H9 (cell line): ENCODE data around the gene ENKD1. TPM values are rescaled to one million over a fixed set of nuclear protein-coding genes. Genes with fewer than 3 reads are reported as not detected.

Experiments
- DNase-seq: peaks from one replicate; pipeline ENCODE4 v3.0.0-alpha.2; 2017
- H2AFZ ChIP-seq: one replicate; pipeline ENCODE4 v1.6.1; 2013; ENCODE audit warnings: mild to moderate bottlenecking, low read length, control low read depth, moderate library complexity
- H2AK5ac ChIP-seq: 2 replicates; pipeline ENCODE4 v1.6.1; 2013; ENCODE audit warnings: low read length, control low read depth, mixed read lengths; ENCODE audit not compliant: insufficient read length
- H2BK120ac ChIP-seq: one replicate; pipeline ENCODE4 v1.6.1; 2013; ENCODE audit warnings: low read depth, mild to moderate bottlenecking, low read length, control low read depth, inconsistent platforms; ENCODE audit not compliant: poor library complexity, severe bottlenecking
- H2BK12ac ChIP-seq: 2 replicates; pipeline ENCODE4 v1.6.1; 2013; ENCODE audit warnings: low read length, control low read depth, mixed read lengths, low read depth; ENCODE audit not compliant: insufficient read length
- H2BK15ac ChIP-seq: 2 replicates; pipeline ENCODE4 v1.6.1; 2013; ENCODE audit warnings: low read depth, low read length, control low read depth
- H2BK20ac ChIP-seq: one replicate; pipeline ENCODE4 v1.6.1; 2013; ENCODE audit warnings: low read depth, mild to moderate bottlenecking, low read length, control low read depth, inconsistent platforms; ENCODE audit not compliant: poor library complexity, severe bottlenecking
- H2BK5ac ChIP-seq: 2 replicates; pipeline ENCODE4 v1.6.1; 2013; ENCODE audit warnings: low read length, control low read depth, mixed read lengths; ENCODE audit not compliant: insufficient read length
- H3K14ac ChIP-seq: 2 replicates; pipeline ENCODE4 v1.6.1; 2013; ENCODE audit warnings: low read length, control low read depth; ENCODE audit not compliant: insufficient read depth
- H3K18ac ChIP-seq: 2 replicates; pipeline ENCODE4 v1.6.1; 2013; ENCODE audit warnings: low read depth, mild to moderate bottlenecking, mixed read lengths, low read length, control low read depth; ENCODE audit not compliant: insufficient read length
- H3K23ac ChIP-seq: 2 replicates; pipeline ENCODE4 v1.6.1; 2013; ENCODE audit warnings: low read length, control low read depth, mixed read lengths, low read depth; ENCODE audit not compliant: insufficient read length
- H3K23me2 ChIP-seq: 2 replicates; pipeline ENCODE4 v1.6.1; 2013; ENCODE audit warnings: low read depth, mild to moderate bottlenecking, mixed read lengths, low read length, control low read depth; ENCODE audit not compliant: insufficient read length, poor library complexity, severe bottlenecking
- H3K27ac ChIP-seq: 2 replicates; pipeline ENCODE4 v1.5.1; 2013; ENCODE audit warnings: low read length, control low read depth, mixed read lengths, low read depth; ENCODE audit not compliant: insufficient read length
- H3K27me3 ChIP-seq: 2 replicates; pipeline ENCODE4 v1.6.1; 2013; ENCODE audit warnings: low read length, control low read depth, inconsistent platforms; ENCODE audit not compliant: insufficient read depth
- H3K4ac ChIP-seq: 2 replicates; pipeline ENCODE4 v1.6.1; 2013; ENCODE audit warnings: low read depth, mild to moderate bottlenecking, control low read depth, inconsistent platforms, low read length, moderate library complexity
- H3K4me1 ChIP-seq: 2 replicates; pipeline ENCODE4 v1.6.1; 2013; ENCODE audit warnings: low read length, control low read depth, inconsistent platforms; ENCODE audit not compliant: insufficient read depth
- H3K4me2 ChIP-seq: 2 replicates; pipeline ENCODE4 v1.6.1; 2013; ENCODE audit warnings: low read length, control low read depth, mixed read lengths; ENCODE audit not compliant: insufficient read length, insufficient read depth
- H3K56ac ChIP-seq: 2 replicates; pipeline ENCODE4 v1.6.1; 2013; ENCODE audit warnings: low read depth, mild to moderate bottlenecking, mixed read lengths, low read length, control low read depth; ENCODE audit not compliant: insufficient read length
- H3K79me1 ChIP-seq: 2 replicates; pipeline ENCODE4 v1.6.1; 2013; ENCODE audit warnings: low read depth, mild to moderate bottlenecking, moderate library complexity, low read length, control low read depth, inconsistent platforms; ENCODE audit not compliant: insufficient read depth, poor library complexity, severe bottlenecking
- H3K79me2 ChIP-seq: 2 replicates; pipeline ENCODE4 v1.6.1; 2013; ENCODE audit warnings: low read length, control low read depth, inconsistent platforms; ENCODE audit not compliant: insufficient read depth
- H3K9ac ChIP-seq: 2 replicates; pipeline ENCODE4 v1.6.1; 2013; ENCODE audit warnings: low read length, control low read depth, mixed read lengths; ENCODE audit not compliant: insufficient read length; ENCODE audit errors: extremely low read depth
- H3K9me3 ChIP-seq: one replicate; pipeline ENCODE4 v1.6.1; 2013; ENCODE audit warnings: low read depth, low read length, inconsistent platforms; ENCODE audit not compliant: control insufficient read depth
- H3T11ph ChIP-seq: one replicate; pipeline ENCODE4 v1.6.1; 2013; ENCODE audit warnings: mild to moderate bottlenecking, low read length, control low read depth, inconsistent platforms
- H4K20me1 ChIP-seq: one replicate; pipeline ENCODE4 v1.6.1; 2013; ENCODE audit not compliant: control insufficient read depth, insufficient read length, insufficient read depth
- H4K5ac ChIP-seq: 2 replicates; pipeline ENCODE4 v1.6.1; 2013; ENCODE audit warnings: low read depth, mild to moderate bottlenecking, mixed read lengths, low read length, control low read depth; ENCODE audit not compliant: insufficient read length
- H4K8ac ChIP-seq: replicated peaks from 2 replicates; pipeline ENCODE4 v1.6.1; 2013; ENCODE audit warnings: low read length, control low read depth, mixed read lengths, low read depth; ENCODE audit not compliant: insufficient read length
- H4K91ac ChIP-seq: 2 replicates; pipeline ENCODE4 v1.6.1; 2013; ENCODE audit warnings: low read depth, mild to moderate bottlenecking, moderate library complexity, mixed read lengths, low read length, control low read depth; ENCODE audit not compliant: insufficient read length
- H3K27ac Mint-ChIP-seq, 3 experiments: 2 replicates in 2 of 3; 3 replicates in 1 of 3; pipeline ENCODE4 v1.8.0; 2020 to 2021; ENCODE audit warnings: mixed read lengths in 3 of 3, mild to moderate bottlenecking in 1 of 3, moderate library complexity in 1 of 3
- H3K27me3 Mint-ChIP-seq: 2 replicates; pipeline ENCODE4 v1.8.0; 2021; ENCODE audit warnings: low read depth, mild to moderate bottlenecking, moderate library complexity, mixed read lengths
- H3K36me3 Mint-ChIP-seq, 3 experiments: 2 replicates in 2 of 3; 3 replicates in 1 of 3; pipeline ENCODE4 v1.8.0; 2020 to 2021; ENCODE audit warnings: low read depth in 3 of 3, mixed read lengths in 3 of 3; ENCODE audit not compliant: insufficient read depth in 1 of 3
- H3K4me1 Mint-ChIP-seq, 2 experiments: 2 replicates each; pipeline ENCODE4 v1.8.0; 2020; ENCODE audit warnings: mixed read lengths in 2 of 2
- H3K4me3 Mint-ChIP-seq, 2 experiments: 2 replicates in 1 of 2; 3 replicates in 1 of 2; pipeline ENCODE4 v1.8.0; 2020 to 2021; ENCODE audit warnings: mild to moderate bottlenecking in 2 of 2, mixed read lengths in 2 of 2, moderate library complexity in 1 of 2
- H3K9me3 Mint-ChIP-seq, 2 experiments: 2 replicates in 1 of 2; 3 replicates in 1 of 2; pipeline ENCODE4 v1.8.0; 2020; ENCODE audit warnings: mild to moderate bottlenecking in 2 of 2, mixed read lengths in 2 of 2, moderate library complexity in 1 of 2
- CTCF ChIP-seq: fragments of 200-600 bp; sonication (generic); conservative IDR thresholded peaks from 3 replicates; pipeline ENCODE4 v1.8.0; 2021; ENCODE audit warnings: antibody characterized with exemption, mild to moderate bottlenecking
- WGBS: extraction: QIAGEN DNeasy Blood & Tissue Kit; methylation state at CpG from one replicate; pipeline ENCODE4 v1.1.7; 2013; ENCODE audit warnings: missing lambda C conversion rate, low lambda C conversion rate, mixed read lengths; ENCODE audit not compliant: insufficient read length; ENCODE audit errors: extremely low coverage; 5-methylcytosine and 5-hydroxymethylcytosine counted together
- total RNA-seq: library from RNA; stranded (reverse); gene quantifications from 2 replicates; pipeline ENCODE4 v1.2.1, GENCODE V29; 2021

Gene ENKD1
- total RNA-seq, 1 experiment from 2014 or later, result 9.5 TPM

- no peak overlapping the region for H2AK5ac ChIP-seq
- no peak overlapping the region for H3K56ac ChIP-seq
- H2BK12ac ChIP-seq, result no peak overlapping the region
- no peaks in the 10 kb centered on the region for H4K20me1 ChIP-seq
- no peak overlapping the region for H3K23ac ChIP-seq
- no peak overlapping the region for H3K4me2 ChIP-seq
- H3K27ac ChIP-seq, result no peak overlapping the region
- no peak overlapping the region for H4K91ac ChIP-seq
- no peak overlapping the region for H4K8ac ChIP-seq
- no peak overlapping the region for H2BK120ac ChIP-seq
- Mint-ChIP-seq H3K4me3 (no peak overlapping the region), H3K4me1 (no peaks in the 10 kb centered on the region), H3K27me3 (peaks cover 1% of the 10 kb centered on the region; the same call in 1 of the 2 replicates), H3K27ac (no peak overlapping the region), H3K36me3 (peaks cover 15 to 63% (median 44%) of the 10 kb centered on the region in 3 experiments), H3K9me3 (no peaks in the 10 kb centered on the region)
- no peaks in the 10 kb centered on the region for H3K27me3 ChIP-seq
- DNase-seq, result no peak
- no peak overlapping the region for H2BK5ac ChIP-seq
- no peak overlapping the region for H3K14ac ChIP-seq
- H3K23me2 ChIP-seq, result no peaks in the 10 kb centered on the region
- H2AFZ ChIP-seq, result no peak overlapping the region
- H3K9ac ChIP-seq, result no peak overlapping the region
- H3K79me1 ChIP-seq, result no peaks in the 10 kb centered on the region
- H2BK15ac ChIP-seq, result no peak overlapping the region
- no peak overlapping the region for H2BK20ac ChIP-seq
- no peaks in the 10 kb centered on the region for H3K9me3 ChIP-seq
- no peak overlapping the region for H4K5ac ChIP-seq
- H3K4me1 ChIP-seq, result no peaks in the 10 kb centered on the region
- H3K79me2 ChIP-seq, result no peaks in the 10 kb centered on the region
- no peak for TF ChIP-seq CTCF
- no peak overlapping the region for H3K18ac ChIP-seq
- WGBS, result no CpG with 5 or more reads among the region's 12 CpGs
- no peak overlapping the region for H3K4ac ChIP-seq
- H3T11ph ChIP-seq, result no peak overlapping the region
Measured at GRCh38 chr16:67637625-67638024, 28.9 kb downstream of the ENKD1 start.
